Sciatic nerve (tissue), 2 donors: Measurements from ENCODE around the gene EAF1. TPM values are rescaled to one million over a fixed set of nuclear protein-coding genes. Genes with fewer than 3 reads are reported as not detected.
"Not testable (repeated sequence)": the region's sequence is repeated elsewhere in the genome, so short reads cannot be mapped to it uniquely, and the experiment has no call there.

Experiments
- ATAC-seq: fragments of 200-7000 bp; cut with Tn5 transposase; one replicate; pipeline ENCODE4 v1.9.1; 2020; ENCODE audit warnings: mild to moderate bottlenecking, moderate library complexity
- DNase-seq: peaks from one replicate; pipeline ENCODE4 v3.0.0-alpha.2; 2020; ENCODE audit warnings: low spot score
- intact Hi-C: fragments of 100-400 bp; cut with DNase I; formaldehyde crosslinking; loops from one replicate; pipeline ENCODE4 v1.14.2; 2022
- total RNA-seq: library from RNA; stranded (reverse); fragmentation: NEBNext Ultra II Directional; extraction: Animal tissue kit (Norgen Biotek cat#: 25700); gene quantifications from one replicate; pipeline ENCODE4 v1.2.1, GENCODE V29; 2021
- donor health status: DM: no; HTN: no; CAD: no.
- donor health status: DM: no; HTN: no; CAD: no.

EAF1 gene
- total RNA-seq, 1 donor from 2014 or later, result 14.4 TPM

- no peak for DNase-seq
- ATAC-seq, result no peak
- intact Hi-C loops, result no loop called here
Measured at GRCh38 chr3:15449489-15450224, 22.3 kb downstream of the EAF1 start.

GRCh38 chr3:15450438-15451215 is 23.2 kb downstream of the EAF1 start:
- DNase-seq (no peak), ATAC-seq (no peak)
- intact Hi-C loops, result no loop called here

- intact Hi-C loops, result no loop called here
- DNase-seq (no peak), ATAC-seq (no peak)
Measured at GRCh38 chr3:15451216-15452113, 24.1 kb downstream of the EAF1 start.

GRCh38 chr3:15452156-15452555 is 24.8 kb downstream of the EAF1 start:
- ATAC-seq (no peak), DNase-seq (no peak)
- intact Hi-C loops, result no loop called here

- no peak for ATAC-seq
- intact Hi-C loops, result no loop called here
- DNase-seq, result no peak
Measured at GRCh38 chr3:15452961-15453360, 25.6 kb downstream of the EAF1 start.

GRCh38 chr3:15453501-15453900 is 26.1 kb downstream of the EAF1 start:
- no peak for ATAC-seq
- intact Hi-C loops, result no loop called here

GRCh38 chr3:15453991-15454625 is 26.7 kb downstream of the EAF1 start:
- DNase-seq (no peak), ATAC-seq (no peak)
- intact Hi-C loops, result no loop called here

More at GRCh38 chr3:15453501-15453900, 26.1 kb downstream of the EAF1 start:
- no peak for DNase-seq

- intact Hi-C loops, result no loop called here
- DNase-seq, result no peak
- no peak for ATAC-seq
Measured at GRCh38 chr3:15454965-15455364, 27.6 kb downstream of the EAF1 start.

- ATAC-seq, result no peak
- no peak for DNase-seq
- intact Hi-C loops, result no loop called here
Measured at GRCh38 chr3:15455756-15456155, 28.4 kb downstream of the EAF1 start.

GRCh38 chr3:15456321-15456720 is 28.9 kb downstream of the EAF1 start:
- intact Hi-C loops, result no loop called here
- ATAC-seq (no peak), DNase-seq (no peak)

- ATAC-seq, intact Hi-C loops, DNase-seq: not testable (repeated sequence)
Measured at GRCh38 chr3:15456915-15457314, 29.5 kb downstream of the EAF1 start.

GRCh38 chr3:15458212-15458780 is 30.9 kb downstream of the EAF1 start:
- intact Hi-C loops, result no loop called here
- no peak for ATAC-seq
- no peak for DNase-seq

- DNase-seq, result no peak
- no peak for ATAC-seq
- intact Hi-C loops, result no loop called here
Measured at GRCh38 chr3:15460891-15461531, 33.6 kb downstream of the EAF1 start.

GRCh38 chr3:15462451-15462850 is 35.1 kb downstream of the EAF1 start:
- DNase-seq, result no peak
- ATAC-seq, result no peak
- intact Hi-C loops, result no loop called here

- no peak for DNase-seq
- no peak for ATAC-seq
- intact Hi-C loops, result no loop called here
Measured at GRCh38 chr3:15465876-15466585, 38.6 kb downstream of the EAF1 start.

- no peak for DNase-seq
- no peak for ATAC-seq
- intact Hi-C loops, result no loop called here
Measured at GRCh38 chr3:15467227-15468181, 40.1 kb downstream of the EAF1 start.

GRCh38 chr3:15470261-15470660 is 42.9 kb downstream of the EAF1 start:
- intact Hi-C loops, result no loop called here
- no peak for ATAC-seq
- DNase-seq, result no peak
